WTC11 (cell line): ENCODE results near the gene SPATA9. TPM values are rescaled to one million over a fixed set of nuclear protein-coding genes. Genes with fewer than 3 reads are reported as not detected.

Source experiments
- ATAC-seq: fragments of 200-7000 bp; cut with Tn5 transposase; 2 replicates; pipeline ENCODE4 v1.10.0; 2021; ENCODE audit warnings: mild to moderate bottlenecking, moderate library complexity
- CTCF ChIA-PET: fragments of 300-600 bp; sonication (Branson Sonifier 250); formaldehyde crosslinking; loops from one replicate; lab custom pipeline; 2021; ENCODE audit warnings: antibody characterized with exemption; lab: Charles Lee
- POLR2A ChIA-PET: fragments of 350-600 bp; sonication (Branson Sonifier 250); formaldehyde crosslinking; loops from one replicate; lab custom pipeline; 2021; ENCODE audit warnings: antibody characterized with exemption; lab: Charles Lee
- DNase-seq: peaks from one replicate; pipeline ENCODE4 v3.0.0; 2021; ENCODE audit warnings: low spot score
- H3K27ac Mint-ChIP-seq: 2 replicates; pipeline ENCODE4 v1.8.0; 2021; ENCODE audit warnings: mixed read lengths
- H3K27me3 Mint-ChIP-seq: 2 replicates; pipeline ENCODE4 v1.8.0; 2021; ENCODE audit warnings: low read depth, mild to moderate bottlenecking, moderate library complexity, mixed read lengths
- H3K36me3 Mint-ChIP-seq: 2 replicates; pipeline ENCODE4 v1.8.0; 2021; ENCODE audit warnings: mixed read lengths
- H3K4me1 Mint-ChIP-seq: 2 replicates; pipeline ENCODE4 v1.8.0; 2022; ENCODE audit warnings: mixed read lengths
- H3K4me3 Mint-ChIP-seq: 2 replicates; pipeline ENCODE4 v1.8.0; 2021; ENCODE audit warnings: mild to moderate bottlenecking, moderate library complexity, mixed read lengths
- H3K9me3 Mint-ChIP-seq: 2 replicates; pipeline ENCODE4 v1.8.0; 2021; ENCODE audit warnings: mixed read lengths
- ATF2 ChIP-seq: sonication (generic); formaldehyde crosslinking; IDR thresholded peaks from 2 replicates; pipeline ENCODE4 v1.8.1; 2022; ENCODE audit warnings: low read depth, missing genetic modification reagents, borderline replicate concordance
- ATF6 ChIP-seq: sonication (generic); formaldehyde crosslinking; IDR thresholded peaks from 2 replicates; pipeline ENCODE4 v1.8.1; 2023; ENCODE audit warnings: mild to moderate bottlenecking, missing genetic modification reagents
- CBFB ChIP-seq: sonication (generic); formaldehyde crosslinking; IDR thresholded peaks from 2 replicates; pipeline ENCODE4 v1.8.1; 2022; ENCODE audit warnings: mild to moderate bottlenecking, low read depth, missing genetic modification reagents
- ELF4 ChIP-seq: sonication (generic); formaldehyde crosslinking; IDR thresholded peaks from 2 replicates; pipeline ENCODE4 v1.8.1; 2022; ENCODE audit warnings: low read depth, mild to moderate bottlenecking, moderate library complexity, missing genetic modification reagents
- ERG ChIP-seq: fragments of 250-450 bp; sonication (Bioruptor Pico); IDR thresholded peaks from 2 replicates; pipeline ENCODE4 v1.8.0; 2021; ENCODE audit warnings: mild to moderate bottlenecking
- HMGA2 ChIP-seq: fragments of 250-450 bp; sonication (Bioruptor Pico); IDR thresholded peaks from 2 replicates; pipeline ENCODE4 v1.4.0; 2021; ENCODE audit warnings: mild to moderate bottlenecking, moderate library complexity
- IRF1 ChIP-seq: sonication (generic); formaldehyde crosslinking; IDR thresholded peaks from 2 replicates; pipeline ENCODE4 v1.8.0; 2023; ENCODE audit warnings: missing genetic modification reagents
- OVOL2 ChIP-seq: fragments of 250-450 bp; sonication (Bioruptor Pico); IDR thresholded peaks from 2 replicates; pipeline ENCODE4 v1.9.0; 2021; ENCODE audit warnings: mild to moderate bottlenecking, borderline replicate concordance
- RELA ChIP-seq: sonication (generic); formaldehyde crosslinking; IDR thresholded peaks from 2 replicates; pipeline ENCODE4 v1.8.1; 2022; ENCODE audit warnings: missing genetic modification reagents, mild to moderate bottlenecking, borderline replicate concordance
- SOX15 ChIP-seq: fragments of 250-450 bp; sonication (Bioruptor Pico); IDR thresholded peaks from 2 replicates; pipeline ENCODE4 v1.9.0; 2021; ENCODE audit warnings: mild to moderate bottlenecking
- SP1 ChIP-seq: sonication (generic); formaldehyde crosslinking; conservative IDR thresholded peaks from 2 replicates; pipeline ENCODE4 v1.8.1; 2022; ENCODE audit warnings: missing genetic modification reagents
- ZNF121 ChIP-seq: sonication (generic); formaldehyde crosslinking; IDR thresholded peaks from 2 replicates; pipeline ENCODE4 v1.8.0; 2023; ENCODE audit warnings: missing genetic modification reagents
- ZNF263 ChIP-seq: sonication (generic); formaldehyde crosslinking; IDR thresholded peaks from 2 replicates; pipeline ENCODE4 v1.8.1; 2022; ENCODE audit warnings: low read depth, mild to moderate bottlenecking, moderate library complexity, missing genetic modification reagents
- ZNF416 ChIP-seq: fragments of 250-450 bp; sonication (Bioruptor Pico); IDR thresholded peaks from 2 replicates; pipeline ENCODE4 v1.9.0; 2021; ENCODE audit warnings: mild to moderate bottlenecking, inconsistent platforms
- total RNA-seq: library from RNA; stranded (reverse); gene quantifications from 3 replicates; pipeline ENCODE4 v1.2.3, GENCODE V29; 2021
- TF ChIP-seq, protein P1 (sequence below): fragments of 250-450 bp; sonication (Bioruptor Pico); IDR thresholded peaks from 2 replicates; pipeline ENCODE4 v1.9.0; 2021; ENCODE audit warnings: mild to moderate bottlenecking
- TF ChIP-seq, protein P2 (sequence below): fragments of 250-450 bp; sonication (Bioruptor Pico); IDR thresholded peaks from 2 replicates; pipeline ENCODE4 v1.9.0; 2021; ENCODE audit warnings: mild to moderate bottlenecking, borderline replicate concordance
- TF ChIP-seq, protein P3 (sequence below): sonication (generic); formaldehyde crosslinking; IDR thresholded peaks from 2 replicates; pipeline ENCODE4 v1.8.0; 2022; ENCODE audit warnings: mild to moderate bottlenecking, missing genetic modification reagents

SPATA9 gene
- total RNA-seq, 1 experiment from 2014 or later, result not detected

DNA sequence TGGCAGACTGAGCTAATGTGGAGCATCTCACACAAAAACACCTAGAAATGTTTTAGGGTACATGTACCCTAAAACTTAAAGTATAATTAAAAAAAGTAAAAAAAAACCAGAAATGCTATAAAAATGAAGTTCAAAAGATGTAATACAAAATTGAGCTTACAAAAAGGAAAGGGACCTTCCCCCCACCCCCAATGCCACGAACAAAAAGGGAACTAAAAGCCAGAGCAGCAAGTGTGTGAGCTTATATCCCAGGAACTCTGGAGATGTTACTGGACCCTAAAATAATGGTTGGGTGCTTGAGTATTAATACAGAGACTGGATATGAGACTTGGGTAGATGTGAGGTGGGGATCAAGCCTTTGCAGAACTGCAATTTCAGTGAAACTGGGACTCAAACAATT, 11.0 kb downstream of the SPATA9 start (continued):
- TF ChIP-seq CBFB (CRISPR knock-in tag), result no peak

DNA sequence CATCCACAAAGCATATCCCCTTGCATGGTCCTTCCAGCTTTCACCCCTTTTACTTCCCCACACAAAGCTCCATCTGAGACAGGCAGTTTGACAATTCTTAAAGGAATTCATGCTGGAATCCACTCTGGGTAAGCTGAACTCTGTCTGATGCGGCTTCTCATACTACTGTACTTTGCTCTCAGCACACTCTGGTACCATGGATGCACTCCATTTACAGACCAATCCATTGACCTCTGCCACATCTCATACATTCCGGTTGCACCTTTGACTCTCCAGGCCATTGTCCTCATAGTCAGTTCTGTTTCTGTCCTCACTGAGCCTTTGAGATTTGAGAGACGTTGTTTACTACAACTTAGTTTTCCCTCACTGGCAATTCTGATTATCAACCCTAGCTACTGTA, 12.2 kb downstream of the SPATA9 start:
- Mint-ChIP-seq H3K4me3 (no peak overlapping the region), H3K27me3 (no peaks in the 10 kb centered on the region), H3K36me3 (no peaks in the 10 kb centered on the region), H3K9me3 (no peaks in the 10 kb centered on the region), H3K27ac (no peak overlapping the region), H3K4me1 (0 out of 2 replicates have a peak, but pooled peaks cover 4% of the 10 kb centered on the region)
- CTCF ChIA-PET, result interaction anchor here (1.4 kb wide), 1 partner anchor 24 kb away, joined by 4 read pairs; the partner anchor contains the start of gene RFESD
- ATAC-seq, result no peak
- no peak for DNase-seq
- POLR2A ChIA-PET, result no interaction called here
- no peak for TF ChIP-seq SP1 (CRISPR knock-in tag)

GRCh38 chr5:95669985-95670384, 12.8 kb downstream of the SPATA9 start:
- CTCF ChIA-PET, result interaction anchor here (1.4 kb wide), 1 partner anchor 23 kb away, joined by 4 read pairs; the partner anchor contains the start of gene RFESD
- Mint-ChIP-seq H3K4me3 (no peak overlapping the region), H3K27me3 (no peaks in the 10 kb centered on the region), H3K4me1 (0 out of 2 replicates have a peak, but pooled peaks cover 4% of the 10 kb centered on the region), H3K36me3 (no peaks in the 10 kb centered on the region), H3K9me3 (no peaks in the 10 kb centered on the region), H3K27ac (no peak overlapping the region)
- DNase-seq, result no peak
- no peak for ATAC-seq
- POLR2A ChIA-PET, result no interaction called here
- TF ChIP-seq HMGA2 (no peak), SOX15 (CRISPR knock-in tag) (no peak), ATF2 (CRISPR knock-in tag) (no peak), ZNF416 (CRISPR knock-in tag) (no peak), OVOL2 (CRISPR knock-in tag) (no peak), ZNF263 (CRISPR knock-in tag) (no peak), ATF6 (CRISPR knock-in tag) (no peak), ERG (CRISPR knock-in tag) (no peak), RELA (CRISPR knock-in tag) (no peak), IRF1 (CRISPR knock-in tag) (no peak), ZNF121 (no peak), ELF4 (CRISPR knock-in tag) (no peak)
- TF ChIP-seq, protein P1, sequence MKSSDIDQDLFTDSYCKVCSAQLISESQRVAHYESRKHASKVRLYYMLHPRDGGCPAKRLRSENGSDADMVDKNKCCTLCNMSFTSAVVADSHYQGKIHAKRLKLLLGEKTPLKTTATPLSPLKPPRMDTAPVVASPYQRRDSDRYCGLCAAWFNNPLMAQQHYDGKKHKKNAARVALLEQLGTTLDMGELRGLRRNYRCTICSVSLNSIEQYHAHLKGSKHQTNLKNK (CRISPR knock-in tag), result no peak
- TF ChIP-seq, protein P2, sequence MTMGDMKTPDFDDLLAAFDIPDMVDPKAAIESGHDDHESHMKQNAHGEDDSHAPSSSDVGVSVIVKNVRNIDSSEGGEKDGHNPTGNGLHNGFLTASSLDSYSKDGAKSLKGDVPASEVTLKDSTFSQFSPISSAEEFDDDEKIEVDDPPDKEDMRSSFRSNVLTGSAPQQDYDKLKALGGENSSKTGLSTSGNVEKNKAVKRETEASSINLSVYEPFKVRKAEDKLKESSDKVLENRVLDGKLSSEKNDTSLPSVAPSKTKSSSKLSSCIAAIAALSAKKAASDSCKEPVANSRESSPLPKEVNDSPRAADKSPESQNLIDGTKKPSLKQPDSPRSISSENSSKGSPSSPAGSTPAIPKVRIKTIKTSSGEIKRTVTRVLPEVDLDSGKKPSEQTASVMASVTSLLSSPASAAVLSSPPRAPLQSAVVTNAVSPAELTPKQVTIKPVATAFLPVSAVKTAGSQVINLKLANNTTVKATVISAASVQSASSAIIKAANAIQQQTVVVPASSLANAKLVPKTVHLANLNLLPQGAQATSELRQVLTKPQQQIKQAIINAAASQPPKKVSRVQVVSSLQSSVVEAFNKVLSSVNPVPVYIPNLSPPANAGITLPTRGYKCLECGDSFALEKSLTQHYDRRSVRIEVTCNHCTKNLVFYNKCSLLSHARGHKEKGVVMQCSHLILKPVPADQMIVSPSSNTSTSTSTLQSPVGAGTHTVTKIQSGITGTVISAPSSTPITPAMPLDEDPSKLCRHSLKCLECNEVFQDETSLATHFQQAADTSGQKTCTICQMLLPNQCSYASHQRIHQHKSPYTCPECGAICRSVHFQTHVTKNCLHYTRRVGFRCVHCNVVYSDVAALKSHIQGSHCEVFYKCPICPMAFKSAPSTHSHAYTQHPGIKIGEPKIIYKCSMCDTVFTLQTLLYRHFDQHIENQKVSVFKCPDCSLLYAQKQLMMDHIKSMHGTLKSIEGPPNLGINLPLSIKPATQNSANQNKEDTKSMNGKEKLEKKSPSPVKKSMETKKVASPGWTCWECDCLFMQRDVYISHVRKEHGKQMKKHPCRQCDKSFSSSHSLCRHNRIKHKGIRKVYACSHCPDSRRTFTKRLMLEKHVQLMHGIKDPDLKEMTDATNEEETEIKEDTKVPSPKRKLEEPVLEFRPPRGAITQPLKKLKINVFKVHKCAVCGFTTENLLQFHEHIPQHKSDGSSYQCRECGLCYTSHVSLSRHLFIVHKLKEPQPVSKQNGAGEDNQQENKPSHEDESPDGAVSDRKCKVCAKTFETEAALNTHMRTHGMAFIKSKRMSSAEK (CRISPR knock-in tag), result no peak
- TF ChIP-seq, protein P3, sequence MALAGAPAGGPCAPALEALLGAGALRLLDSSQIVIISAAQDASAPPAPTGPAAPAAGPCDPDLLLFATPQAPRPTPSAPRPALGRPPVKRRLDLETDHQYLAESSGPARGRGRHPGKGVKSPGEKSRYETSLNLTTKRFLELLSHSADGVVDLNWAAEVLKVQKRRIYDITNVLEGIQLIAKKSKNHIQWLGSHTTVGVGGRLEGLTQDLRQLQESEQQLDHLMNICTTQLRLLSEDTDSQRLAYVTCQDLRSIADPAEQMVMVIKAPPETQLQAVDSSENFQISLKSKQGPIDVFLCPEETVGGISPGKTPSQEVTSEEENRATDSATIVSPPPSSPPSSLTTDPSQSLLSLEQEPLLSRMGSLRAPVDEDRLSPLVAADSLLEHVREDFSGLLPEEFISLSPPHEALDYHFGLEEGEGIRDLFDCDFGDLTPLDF (CRISPR knock-in tag), result no peak
